Breast epithelium (tissue), 4 donors: ENCODE results near the gene MLLT10. TPM values are rescaled to one million over a fixed set of nuclear protein-coding genes. Genes with fewer than 3 reads are reported as not detected.

Experiments
- DNase-seq, 2 donors: peaks; one replicate each; pipeline ENCODE4 v3.0.0-alpha.2; 2019; ENCODE audit warnings: low spot score in 2 of 2
- H3K27ac ChIP-seq, 2 donors: fragments of 200-600 bp; sonication (generic) in 1 of 2; one replicate each; pipeline ENCODE4 v1.5.1; 2016 to 2019; ENCODE audit warnings: mild to moderate bottlenecking in 1 of 2
- H3K27me3 ChIP-seq, 2 donors: fragments of 200-600 bp; sonication (generic) in 1 of 2; one replicate each; pipeline versions ENCODE4 v1.5.1 to v1.6.0; 2017 to 2019; ENCODE audit warnings: control low read depth in 1 of 2, mild to moderate bottlenecking in 1 of 2
- H3K36me3 ChIP-seq: fragments of 200-600 bp; one replicate; pipeline ENCODE4 v1.5.1; 2019
- H3K4me1 ChIP-seq, 2 donors: fragments of 200-600 bp; sonication (generic); one replicate each; pipeline ENCODE4 v1.5.1; 2016 to 2019; ENCODE audit warnings: control low read depth in 1 of 2
- H3K4me3 ChIP-seq, 3 donors: fragments of 200-600 bp; sonication (generic); 1 replicate in 2 of 3; 2 replicates in 1 of 3; pipeline ENCODE4 v1.5.1; 2016 to 2019; ENCODE audit warnings: mild to moderate bottlenecking in 3 of 3, moderate library complexity in 2 of 3
- H3K9me3 ChIP-seq, 2 donors: fragments of 200-600 bp; sonication (generic) in 1 of 2; one replicate each; pipeline ENCODE4 v1.5.1; 2016 to 2019; ENCODE audit warnings: control low read depth in 1 of 2
- POLR2A ChIP-seq: fragments of 450-650 bp; IDR thresholded peaks from one replicate; pipeline ENCODE4 v1.6.1; 2016; ENCODE audit warnings: antibody characterized with exemption, mild to moderate bottlenecking, moderate library complexity
- POLR2AphosphoS5 ChIP-seq, 3 donors: sonication (generic); formaldehyde crosslinking; IDR thresholded peaks; one replicate each; pipeline ENCODE4 v1.6.1; 2017; ENCODE audit warnings: antibody characterized with exemption in 3 of 3
- intact Hi-C: fragments of 100-400 bp; cut with DNase I; formaldehyde crosslinking; loops from one replicate; pipeline ENCODE4 v1.15.1; 2023; ENCODE audit warnings: low total_unique reads
- total RNA-seq, 3 donors: library from RNA; depleted of rRNA; stranded (reverse); fragments of >200 nt; gene quantifications; one replicate each; pipeline ENCODE4 v1.1.0, GENCODE V29; 2016
- TF ChIP-seq, protein P1 (sequence below), 3 donors: fragments of 450-650 bp; IDR thresholded peaks; one replicate each; pipeline ENCODE4 v1.5.1; 2016 to 2017; ENCODE audit warnings: antibody characterized with exemption in 3 of 3, mild to moderate bottlenecking in 3 of 3, moderate library complexity in 3 of 3

MLLT10 gene
- total RNA-seq, 3 donors from 2014 or later, result 45.6 to 74.6 (median 58.0) TPM

GRCh38 chr10:21737106-21737505 is 203.1 kb downstream of the MLLT10 start:
- Histone ChIP-seq H3K4me1 (no peaks in the 10 kb centered on the region), H3K27me3 (no peaks in the 10 kb centered on the region), H3K4me3 (no peak overlapping the region), H3K9me3 (no peaks in the 10 kb centered on the region), H3K27ac (no peak overlapping the region), H3K36me3 (peaks cover 10% of the 10 kb centered on the region)
- no peak for TF ChIP-seq POLR2AphosphoS5 (IDR thresholded peaks at IDR 0.05)
- TF ChIP-seq, protein P1, sequence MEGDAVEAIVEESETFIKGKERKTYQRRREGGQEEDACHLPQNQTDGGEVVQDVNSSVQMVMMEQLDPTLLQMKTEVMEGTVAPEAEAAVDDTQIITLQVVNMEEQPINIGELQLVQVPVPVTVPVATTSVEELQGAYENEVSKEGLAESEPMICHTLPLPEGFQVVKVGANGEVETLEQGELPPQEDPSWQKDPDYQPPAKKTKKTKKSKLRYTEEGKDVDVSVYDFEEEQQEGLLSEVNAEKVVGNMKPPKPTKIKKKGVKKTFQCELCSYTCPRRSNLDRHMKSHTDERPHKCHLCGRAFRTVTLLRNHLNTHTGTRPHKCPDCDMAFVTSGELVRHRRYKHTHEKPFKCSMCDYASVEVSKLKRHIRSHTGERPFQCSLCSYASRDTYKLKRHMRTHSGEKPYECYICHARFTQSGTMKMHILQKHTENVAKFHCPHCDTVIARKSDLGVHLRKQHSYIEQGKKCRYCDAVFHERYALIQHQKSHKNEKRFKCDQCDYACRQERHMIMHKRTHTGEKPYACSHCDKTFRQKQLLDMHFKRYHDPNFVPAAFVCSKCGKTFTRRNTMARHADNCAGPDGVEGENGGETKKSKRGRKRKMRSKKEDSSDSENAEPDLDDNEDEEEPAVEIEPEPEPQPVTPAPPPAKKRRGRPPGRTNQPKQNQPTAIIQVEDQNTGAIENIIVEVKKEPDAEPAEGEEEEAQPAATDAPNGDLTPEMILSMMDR (IDR thresholded peaks at IDR 0.05), result no peak
- no peak for TF ChIP-seq POLR2A
- DNase-seq, result no peak
- intact Hi-C loops, result no loop called here

DNA sequence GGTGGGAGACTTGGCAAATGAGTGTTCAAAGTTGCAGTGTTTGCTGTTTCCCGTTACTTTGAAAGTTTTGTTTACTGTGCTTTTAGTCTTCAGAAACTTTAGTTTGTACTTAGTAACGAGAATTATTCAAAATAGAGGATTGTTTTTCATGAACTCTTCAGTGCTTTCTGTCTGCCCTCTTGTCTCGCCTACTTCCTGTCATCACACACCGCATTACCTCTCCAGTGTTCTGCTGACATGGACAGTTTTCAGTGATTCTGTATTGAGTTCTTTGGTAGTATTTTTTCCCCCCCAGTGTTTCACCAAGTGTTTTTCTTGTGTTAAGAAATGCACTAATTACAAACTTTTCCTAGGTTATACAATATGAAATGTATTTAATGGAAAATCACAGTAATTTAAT is 207.0 kb downstream of the MLLT10 start:
- TF ChIP-seq, protein P1 (IDR thresholded peaks at IDR 0.05), result no peak
- TF ChIP-seq POLR2AphosphoS5 (IDR thresholded peaks at IDR 0.05) (no peak), POLR2A (no peak)
- no peaks in the 10 kb centered on the region for H3K4me1 ChIP-seq
- no peak for DNase-seq
- no peak overlapping the region for H3K4me3 ChIP-seq
- H3K27me3 ChIP-seq, result no peaks in the 10 kb centered on the region
- intact Hi-C loops, result no loop called here
- H3K9me3 ChIP-seq, result no peaks in the 10 kb centered on the region
- H3K27ac ChIP-seq, result no peak overlapping the region
- peaks cover 6% of the 10 kb centered on the region for H3K36me3 ChIP-seq

- no peaks in the 10 kb centered on the region for H3K9me3 ChIP-seq
- H3K36me3 ChIP-seq, result peaks cover 6% of the 10 kb centered on the region
- TF ChIP-seq, protein P1 (IDR thresholded peaks at IDR 0.05), result no peak
- TF ChIP-seq POLR2A (no peak), POLR2AphosphoS5 (IDR thresholded peaks at IDR 0.05) (no peak)
- intact Hi-C loops, result no loop called here
- DNase-seq, result no peak
- no peak overlapping the region for H3K27ac ChIP-seq
- H3K4me1 ChIP-seq, result no peaks in the 10 kb centered on the region
- H3K4me3 ChIP-seq, result no peak overlapping the region
- H3K27me3 ChIP-seq, result no peaks in the 10 kb centered on the region
These were observed 208.8 kb downstream of the MLLT10 start for GRCh38 chr10:21742740-21743412.

DNA sequence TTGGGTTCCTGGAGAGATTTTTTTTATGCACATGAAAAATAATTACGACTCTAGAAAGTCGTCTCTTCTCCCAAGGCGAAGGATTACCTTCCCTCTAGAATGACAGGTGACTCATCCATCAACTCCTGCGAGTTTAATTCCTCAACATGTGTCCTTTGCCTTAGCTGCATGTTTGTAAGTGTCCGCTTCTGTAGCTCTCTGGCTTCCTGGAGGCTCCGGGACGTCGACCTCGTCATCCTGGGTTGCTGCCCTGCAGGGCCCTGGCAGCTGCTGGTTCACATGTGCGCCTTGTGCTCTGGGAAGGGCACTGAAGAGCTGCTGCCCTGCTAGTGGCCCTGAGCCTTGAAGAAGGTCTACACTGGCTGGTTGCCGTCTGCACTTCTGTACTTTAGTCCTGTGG is 210.2 kb downstream of the MLLT10 start:
- H3K27me3 ChIP-seq, result no peaks in the 10 kb centered on the region
- TF ChIP-seq POLR2AphosphoS5 (IDR thresholded peaks at IDR 0.05), result no peak
- TF ChIP-seq, protein P1 (IDR thresholded peaks at IDR 0.05), result no peak
- TF ChIP-seq POLR2A, result no peak
- no peaks in the 10 kb centered on the region for H3K9me3 ChIP-seq
- no peaks in the 10 kb centered on the region for H3K4me1 ChIP-seq
- no peak overlapping the region for H3K4me3 ChIP-seq
- peaks cover 6% of the 10 kb centered on the region for H3K36me3 ChIP-seq
- intact Hi-C loops, result no loop called here
- no peak overlapping the region for H3K27ac ChIP-seq
- no peak for DNase-seq

- Histone ChIP-seq H3K27ac (no peak overlapping the region), H3K4me3 (no peak overlapping the region), H3K36me3 (peaks cover 6% of the 10 kb centered on the region), H3K9me3 (no peaks in the 10 kb centered on the region), H3K4me1 (no peaks in the 10 kb centered on the region), H3K27me3 (no peaks in the 10 kb centered on the region)
- TF ChIP-seq POLR2A, result no peak
- TF ChIP-seq POLR2AphosphoS5 (IDR thresholded peaks at IDR 0.05), result no peak
- TF ChIP-seq, protein P1 (IDR thresholded peaks at IDR 0.05), result no peak
- DNase-seq, result no peak
- intact Hi-C loops, result no loop called here
These were observed 212.1 kb downstream of the MLLT10 start for GRCh38 chr10:21746118-21746517.
